ENCODE data around the gene RPS6KA2.

GRCh38 chr6:166532302-166532701 lies 94.7 kb downstream of the RPS6KA2 start:
- TF ChIP-seq CTCF (IDR thresholded peaks at IDR 0.05) (no peak), POLR2A (IDR thresholded peaks at IDR 0.05) (no peak)

Measured in Peyer's patch (tissue), 4 donors.